Measurements from ENCODE around the gene THSD8. TPM values are rescaled to one million over a fixed set of nuclear protein-coding genes. Genes with fewer than 3 reads are reported as not detected.

Gene THSD8
- total RNA-seq, 1 experiment from 2014 or later, result 45.8 TPM

- Histone ChIP-seq H3T11ph (ENCODE audit: low read length) (no peak overlapping the region), H4K5ac (ENCODE audit: insufficient read length, low read depth, low read length) (no peak overlapping the region), H2BK20ac (ENCODE audit: low read depth, low read length, poor library complexity, severe bottlenecking) (no peak overlapping the region), H3K4me1 (ENCODE audit: insufficient read depth, low read length) (peaks cover 2% of the 10 kb centered on the region; the same call in 1 of the 2 replicates), H2AK5ac (ENCODE audit: insufficient read length, low read length) (no peak overlapping the region), H3K4ac (ENCODE audit: low read depth, low read length) (no peak overlapping the region), H3K79me2 (ENCODE audit: insufficient read depth, low read length) (no peaks in the 10 kb centered on the region), H3K18ac (ENCODE audit: insufficient read length, low read depth, low read length) (peak overlapping the region; percentile 82), H3K79me1 (ENCODE audit: insufficient read depth, low read depth, low read length, poor library complexity, severe bottlenecking) (no peaks in the 10 kb centered on the region), H2BK12ac (ENCODE audit: insufficient read length, low read depth, low read length) (no peak overlapping the region), H2BK5ac (ENCODE audit: insufficient read length, low read length) (no peak overlapping the region), H3K9ac (ENCODE audit: extremely low read depth, insufficient read length, low read length) (peak overlapping the region; percentile 59), H3K9me3 (ENCODE audit: control insufficient read depth, low read depth, low read length) (no peaks in the 10 kb centered on the region), H3K4me2 (ENCODE audit: insufficient read depth, insufficient read length, low read length) (peak overlapping the region; percentile 48), H3K27ac (ENCODE audit: insufficient read length, low read depth, low read length) (no peak overlapping the region), H3K14ac (ENCODE audit: insufficient read depth, low read length) (peak overlapping the region; percentile 92; the same call in 1 of the 2 replicates), H4K91ac (ENCODE audit: insufficient read length, low read depth, low read length) (no peak overlapping the region), H2AFZ (ENCODE audit: low read length) (no peak overlapping the region), H3K27me3 (ENCODE audit: insufficient read depth, low read length) (no peaks in the 10 kb centered on the region; the same call in 1 of the 2 replicates), H2BK120ac (ENCODE audit: low read depth, low read length, poor library complexity, severe bottlenecking) (no peak overlapping the region), H3K23ac (ENCODE audit: insufficient read length, low read depth, low read length) (no peak overlapping the region), H3K23me2 (ENCODE audit: insufficient read length, low read depth, low read length, poor library complexity, severe bottlenecking) (peaks cover 37% of the 10 kb centered on the region), H4K20me1 (ENCODE audit: control insufficient read depth, insufficient read depth, insufficient read length) (no peaks in the 10 kb centered on the region), H4K8ac (replicated peaks; ENCODE audit: insufficient read length, low read depth, low read length) (no peak overlapping the region), H2BK15ac (ENCODE audit: low read depth, low read length) (no peak overlapping the region), H3K56ac (ENCODE audit: insufficient read length, low read depth, low read length) (no peak overlapping the region)
- Mint-ChIP-seq H3K36me3 (ENCODE audit: insufficient read depth in 1 of 3, low read depth in 3 of 3) (peaks cover 0 to 7% (median 5%) of the 10 kb centered on the region in 3 experiments; a peak in 5 of 7 replicates), H3K27ac (no peak overlapping the region; a peak in 1 of 7 replicates), H3K4me1 (peaks cover 40 to 41% of the 10 kb centered on the region in 2 experiments), H3K27me3 (ENCODE audit: low read depth) (peaks cover 8% of the 10 kb centered on the region), H3K9me3 (no peaks in the 10 kb centered on the region), H3K4me3 (peak overlapping the region; percentile 85 to 87)
- no peak for TF ChIP-seq CTCF (conservative IDR thresholded peaks at IDR 0.05)
- WGBS (ENCODE audit: extremely low coverage, insufficient read length, low lambda C conversion rate), result no CpG with 5 or more reads among the region's 84 CpGs
- peak; percentile 84 for DNase-seq
Measured at GRCh38 chr19:12792051-12792852, 9.6 kb upstream of the THSD8 start.

Measured in H9 (cell line).